Fibroblast of mammary gland (primary cell): Measurements from ENCODE around the gene TDP1.
A peak's percentile ranks its signal among the peaks of the same experiment; 100 is the strongest.

Experiments used
- DNase-seq: peaks from one replicate; pipeline ENCODE4 v3.0.0-alpha.2; 2010; ENCODE audit warnings: low read depth
- H3K4me3 ChIP-seq: 2 replicates; pipeline ENCODE4 v1.5.1; 2011; ENCODE audit warnings: low read depth, mild to moderate bottlenecking, low read length, moderate library complexity; ENCODE audit not compliant: control insufficient read depth
- TF ChIP-seq, protein P1 (sequence below): conservative IDR thresholded peaks from 2 replicates; pipeline ENCODE4 v1.5.1; 2011; ENCODE audit warnings: low read depth, low read length, inconsistent platforms; ENCODE audit not compliant: control insufficient read depth, insufficient read depth

Gene TDP1

GRCh38 chr14:89911010-89911919 is 44.5 kb upstream of the TDP1 start:
- no peak overlapping the region for H3K4me3 ChIP-seq
- TF ChIP-seq, protein P1, sequence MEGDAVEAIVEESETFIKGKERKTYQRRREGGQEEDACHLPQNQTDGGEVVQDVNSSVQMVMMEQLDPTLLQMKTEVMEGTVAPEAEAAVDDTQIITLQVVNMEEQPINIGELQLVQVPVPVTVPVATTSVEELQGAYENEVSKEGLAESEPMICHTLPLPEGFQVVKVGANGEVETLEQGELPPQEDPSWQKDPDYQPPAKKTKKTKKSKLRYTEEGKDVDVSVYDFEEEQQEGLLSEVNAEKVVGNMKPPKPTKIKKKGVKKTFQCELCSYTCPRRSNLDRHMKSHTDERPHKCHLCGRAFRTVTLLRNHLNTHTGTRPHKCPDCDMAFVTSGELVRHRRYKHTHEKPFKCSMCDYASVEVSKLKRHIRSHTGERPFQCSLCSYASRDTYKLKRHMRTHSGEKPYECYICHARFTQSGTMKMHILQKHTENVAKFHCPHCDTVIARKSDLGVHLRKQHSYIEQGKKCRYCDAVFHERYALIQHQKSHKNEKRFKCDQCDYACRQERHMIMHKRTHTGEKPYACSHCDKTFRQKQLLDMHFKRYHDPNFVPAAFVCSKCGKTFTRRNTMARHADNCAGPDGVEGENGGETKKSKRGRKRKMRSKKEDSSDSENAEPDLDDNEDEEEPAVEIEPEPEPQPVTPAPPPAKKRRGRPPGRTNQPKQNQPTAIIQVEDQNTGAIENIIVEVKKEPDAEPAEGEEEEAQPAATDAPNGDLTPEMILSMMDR, result no peak
- peak; percentile 30 for DNase-seq

GRCh38 chr14:89912221-89912620 is 43.5 kb upstream of the TDP1 start:
- no peak overlapping the region for H3K4me3 ChIP-seq
- DNase-seq, result no peak
- TF ChIP-seq, protein P1, result no peak

GRCh38 chr14:89912667-89913211 is 43.0 kb upstream of the TDP1 start:
- DNase-seq, result peak; percentile 98
- H3K4me3 ChIP-seq, result no peak overlapping the region
- TF ChIP-seq, protein P1, result no peak

GRCh38 chr14:89915114-89915878 is 40.4 kb upstream of the TDP1 start:
- H3K4me3 ChIP-seq, result no peak overlapping the region
- TF ChIP-seq, protein P1, result peak; percentile 98

GRCh38 chr14:89918721-89919120 is 37.0 kb upstream of the TDP1 start:
- TF ChIP-seq, protein P1, result no peak
- no peak overlapping the region for H3K4me3 ChIP-seq
- DNase-seq, result no peak

More at GRCh38 chr14:89915114-89915878, 40.4 kb upstream of the TDP1 start:
- peak; percentile 77 for DNase-seq

GRCh38 chr14:89920056-89920455 is 35.7 kb upstream of the TDP1 start:
- H3K4me3 ChIP-seq, result no peak overlapping the region
- DNase-seq, result no peak
- TF ChIP-seq, protein P1, result no peak
